ENCODE results near the gene KERA. TPM values are rescaled to one million over a fixed set of nuclear protein-coding genes. Genes with fewer than 3 reads are reported as not detected.
A peak's percentile ranks its signal among the peaks of the same experiment; 100 is the strongest.

KERA gene
- total RNA-seq, 1 donor from 2014 or later, result not detected

DNA sequence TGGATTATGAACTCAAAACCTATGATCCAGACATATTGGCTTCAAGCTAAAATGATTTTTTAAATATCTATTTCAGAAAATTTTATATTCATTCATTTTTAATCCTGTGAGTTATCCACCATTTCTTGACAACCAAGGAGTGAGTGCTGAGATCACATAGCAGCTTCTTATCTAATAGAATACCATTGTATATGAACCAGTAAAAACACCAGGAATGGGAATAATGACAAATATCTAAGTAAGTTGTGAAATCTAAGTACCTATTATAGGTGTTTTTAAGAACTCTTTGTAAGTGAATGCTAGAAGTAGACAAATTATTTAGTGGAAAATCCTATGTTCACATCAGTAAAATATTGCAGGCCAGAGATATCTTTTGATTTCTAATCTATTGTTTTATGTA is 45.3 kb upstream of the KERA start:
- no peak for ATAC-seq
- peaks cover 4% of the 10 kb centered on the region for H3K36me3 ChIP-seq
- peaks cover 6% of the 10 kb centered on the region for H3K4me1 ChIP-seq
- no peaks in the 10 kb centered on the region for H3K9me3 ChIP-seq
- no peak overlapping the region for H3K27ac ChIP-seq
- H3K4me3 ChIP-seq, result no peak overlapping the region
- intact Hi-C loops (cut with DNase I), result no loop called here
- H3K27me3 ChIP-seq (ENCODE audit: low read depth), result no peaks in the 10 kb centered on the region
- TF ChIP-seq, protein P1, sequence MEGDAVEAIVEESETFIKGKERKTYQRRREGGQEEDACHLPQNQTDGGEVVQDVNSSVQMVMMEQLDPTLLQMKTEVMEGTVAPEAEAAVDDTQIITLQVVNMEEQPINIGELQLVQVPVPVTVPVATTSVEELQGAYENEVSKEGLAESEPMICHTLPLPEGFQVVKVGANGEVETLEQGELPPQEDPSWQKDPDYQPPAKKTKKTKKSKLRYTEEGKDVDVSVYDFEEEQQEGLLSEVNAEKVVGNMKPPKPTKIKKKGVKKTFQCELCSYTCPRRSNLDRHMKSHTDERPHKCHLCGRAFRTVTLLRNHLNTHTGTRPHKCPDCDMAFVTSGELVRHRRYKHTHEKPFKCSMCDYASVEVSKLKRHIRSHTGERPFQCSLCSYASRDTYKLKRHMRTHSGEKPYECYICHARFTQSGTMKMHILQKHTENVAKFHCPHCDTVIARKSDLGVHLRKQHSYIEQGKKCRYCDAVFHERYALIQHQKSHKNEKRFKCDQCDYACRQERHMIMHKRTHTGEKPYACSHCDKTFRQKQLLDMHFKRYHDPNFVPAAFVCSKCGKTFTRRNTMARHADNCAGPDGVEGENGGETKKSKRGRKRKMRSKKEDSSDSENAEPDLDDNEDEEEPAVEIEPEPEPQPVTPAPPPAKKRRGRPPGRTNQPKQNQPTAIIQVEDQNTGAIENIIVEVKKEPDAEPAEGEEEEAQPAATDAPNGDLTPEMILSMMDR (IDR thresholded peaks at IDR 0.05), result no peak
- no peak for DNase-seq

DNA sequence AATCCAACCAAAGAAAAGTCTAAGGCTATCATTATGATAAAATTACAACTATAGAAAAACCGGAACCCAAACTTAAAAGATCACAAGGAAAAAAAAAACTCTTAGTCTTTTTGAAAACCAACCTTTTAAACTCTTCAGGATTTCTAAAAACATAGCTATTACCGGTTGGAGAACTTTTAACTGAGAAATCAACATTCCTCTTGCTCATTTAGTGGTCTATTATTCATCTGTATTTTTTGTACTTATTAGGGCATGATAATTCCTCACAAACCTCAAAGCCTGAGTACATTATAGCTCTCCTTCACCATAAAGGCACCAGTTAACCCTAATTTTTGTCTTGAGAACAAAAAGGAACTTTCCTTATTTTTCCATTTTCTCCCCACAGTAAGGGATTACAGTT is 43.1 kb upstream of the KERA start:
- Histone ChIP-seq H3K27me3 (ENCODE audit: low read depth) (no peaks in the 10 kb centered on the region), H3K4me3 (no peak overlapping the region), H3K36me3 (peaks cover 4% of the 10 kb centered on the region), H3K27ac (no peak overlapping the region), H3K4me1 (peaks cover 6% of the 10 kb centered on the region), H3K9me3 (no peaks in the 10 kb centered on the region)
- TF ChIP-seq, protein P1 (IDR thresholded peaks at IDR 0.05), result no peak
- ATAC-seq (no peak), DNase-seq (no peak)
- intact Hi-C loops (cut with DNase I), result no loop called here

DNA sequence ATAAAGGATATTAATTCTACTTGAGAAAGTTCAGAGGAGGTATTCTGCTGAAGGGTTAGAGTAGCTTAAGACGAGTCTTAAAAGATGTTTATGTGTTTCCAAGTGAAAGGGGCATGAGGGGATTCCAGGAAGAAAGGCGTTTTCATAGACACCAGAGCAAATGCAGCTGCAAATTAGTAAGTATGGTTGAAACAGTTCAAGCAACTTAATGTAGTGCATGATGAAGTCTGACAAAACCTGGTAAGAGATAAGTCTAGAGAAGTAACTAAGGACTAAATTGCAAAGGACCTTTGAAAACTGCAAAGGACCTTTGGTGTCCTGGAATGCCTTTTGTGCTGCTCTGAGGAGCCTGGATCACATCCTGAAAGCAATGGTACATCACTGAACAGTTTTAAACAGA is 42.0 kb upstream of the KERA start:
- DNase-seq (no peak), ATAC-seq (no peak)
- intact Hi-C loops (cut with DNase I), result no loop called here

DNA sequence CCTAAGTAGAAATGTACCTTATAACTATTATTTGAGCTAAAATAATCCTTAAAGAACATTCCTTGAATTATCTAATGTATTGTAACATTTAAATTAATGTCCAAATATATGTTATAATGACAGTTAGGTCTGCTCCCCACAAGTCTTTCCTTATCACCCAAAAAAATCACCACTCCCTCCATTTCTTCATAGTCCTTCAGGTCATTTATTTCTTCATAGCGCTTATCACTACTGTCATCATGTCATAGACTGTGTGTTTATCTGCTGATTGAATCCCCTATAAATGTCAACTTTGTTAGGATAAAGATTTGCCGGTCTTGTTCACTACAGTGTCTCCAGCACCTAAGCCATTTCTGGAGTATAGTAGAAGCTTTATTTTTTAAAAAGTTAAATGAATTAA is 41.5 kb upstream of the KERA start:
- H3K4me1 ChIP-seq, result peaks cover 6% of the 10 kb centered on the region
- no peak for DNase-seq
- H3K36me3 ChIP-seq, result peaks cover 4% of the 10 kb centered on the region
- H3K27ac ChIP-seq, result peak overlapping the region; percentile 10
- no peaks in the 10 kb centered on the region for H3K27me3 ChIP-seq (ENCODE audit: low read depth)
- TF ChIP-seq, protein P1 (IDR thresholded peaks at IDR 0.05), result no peak
- H3K4me3 ChIP-seq, result no peak overlapping the region
- H3K9me3 ChIP-seq, result no peaks in the 10 kb centered on the region
- intact Hi-C loops (cut with DNase I), result no loop called here
- ATAC-seq, result no peak

More for the DNA sequence above, 42.0 kb upstream of the KERA start:
- no peak overlapping the region for H3K4me3 ChIP-seq
- no peaks in the 10 kb centered on the region for H3K9me3 ChIP-seq
- TF ChIP-seq, protein P1 (IDR thresholded peaks at IDR 0.05), result no peak
- no peaks in the 10 kb centered on the region for H3K27me3 ChIP-seq (ENCODE audit: low read depth)
- peaks cover 6% of the 10 kb centered on the region for H3K4me1 ChIP-seq
- no peak overlapping the region for H3K27ac ChIP-seq
- peaks cover 4% of the 10 kb centered on the region for H3K36me3 ChIP-seq

DNA sequence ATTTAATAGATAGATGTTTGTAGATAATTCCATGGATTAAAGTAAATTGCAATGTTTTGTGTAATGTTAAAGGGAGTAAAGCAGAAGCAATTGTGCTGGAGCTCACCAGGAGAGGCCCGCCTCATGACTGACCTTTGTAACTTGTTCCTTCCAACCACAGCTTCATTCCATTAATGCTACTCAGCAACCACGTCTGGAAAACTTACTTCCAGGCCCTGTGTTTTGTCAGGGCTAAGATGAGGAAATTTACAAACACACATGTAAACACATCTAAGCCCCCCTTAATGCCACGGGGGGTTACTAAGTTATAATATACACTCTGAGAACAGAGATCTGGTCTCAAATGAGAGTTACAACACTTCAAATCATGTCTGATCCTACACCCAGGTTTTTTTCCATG is 41.1 kb upstream of the KERA start:
- ATAC-seq, result no peak
- Histone ChIP-seq H3K9me3 (no peaks in the 10 kb centered on the region), H3K36me3 (peaks cover 4% of the 10 kb centered on the region), H3K4me1 (peaks cover 6% of the 10 kb centered on the region), H3K4me3 (no peak overlapping the region), H3K27ac (peak overlapping the region; percentile 10), H3K27me3 (ENCODE audit: low read depth) (no peaks in the 10 kb centered on the region)
- intact Hi-C loops (cut with DNase I), result no loop called here
- TF ChIP-seq, protein P1 (IDR thresholded peaks at IDR 0.05), result no peak
- DNase-seq, result no peak

DNA sequence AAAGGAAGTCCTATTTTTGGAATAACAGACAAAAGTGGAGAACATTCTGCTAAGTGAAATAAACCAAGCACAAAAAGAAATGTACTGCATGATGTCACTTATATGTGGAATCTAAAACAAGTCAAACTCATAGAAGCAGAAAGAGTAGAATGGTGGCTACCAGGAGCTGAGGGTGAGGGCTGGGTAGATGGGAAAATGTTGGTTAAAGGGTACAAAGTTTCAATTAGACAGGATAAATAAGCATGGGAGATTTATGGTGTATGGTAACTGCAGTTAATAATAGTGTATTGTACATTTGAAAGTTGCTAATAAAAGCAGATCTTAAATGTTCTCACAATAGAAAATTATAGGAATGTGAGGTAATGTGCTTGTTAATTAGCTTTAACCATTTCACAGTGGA is 40.6 kb upstream of the KERA start:
- Histone ChIP-seq H3K27me3 (ENCODE audit: low read depth) (no peaks in the 10 kb centered on the region), H3K36me3 (peaks cover 4% of the 10 kb centered on the region), H3K4me1 (peaks cover 6% of the 10 kb centered on the region), H3K27ac (no peak overlapping the region), H3K4me3 (no peak overlapping the region), H3K9me3 (no peaks in the 10 kb centered on the region)
- no peak for DNase-seq
- TF ChIP-seq, protein P1 (IDR thresholded peaks at IDR 0.05), result no peak
- intact Hi-C loops (cut with DNase I), result no loop called here
- no peak for ATAC-seq
